CD14-positive monocyte (primary cell): ENCODE data around the gene ZFP1. TPM values are rescaled to one million over a fixed set of nuclear protein-coding genes. Genes with fewer than 3 reads are reported as not detected.
A peak's percentile ranks its signal among the peaks of the same experiment; 100 is the strongest.

ENCODE experiments used
- DNase-seq, 3 donors: peaks; one replicate each; pipeline ENCODE4 v3.0.0-alpha.2; 2011 to 2022
- H2AFZ ChIP-seq: 2 replicates; pipeline ENCODE4 v1.6.0; 2012; ENCODE audit warnings: mild to moderate bottlenecking, low read depth, low read length, inconsistent platforms; ENCODE audit not compliant: insufficient read depth, poor library complexity, severe bottlenecking
- H3K27ac ChIP-seq, 2 donors: 1 replicate in 1 of 2; 2 replicates in 1 of 2; pipeline ENCODE4 v1.5.1; 2012 to 2013; ENCODE audit warnings: low read length in 2 of 2, control low read depth in 1 of 2, inconsistent platforms in 1 of 2, low read depth in 1 of 2, mild to moderate bottlenecking in 1 of 2
- H3K27me3 ChIP-seq, 2 donors: one replicate each; pipeline versions ENCODE4 v1.6.0 to v1.6.1; 2011 to 2013; ENCODE audit warnings: low read length in 2 of 2; ENCODE audit not compliant: control insufficient read depth in 2 of 2, insufficient read depth in 2 of 2
- H3K36me3 ChIP-seq, 2 donors: replicated peaks in 1 of 2; 1 replicate in 1 of 2; 2 replicates in 1 of 2; pipeline versions ENCODE4 v1.5.1 to v1.6.1; 2012 to 2013; ENCODE audit warnings: low read length in 2 of 2, control low read depth in 1 of 2, inconsistent platforms in 1 of 2, mild to moderate bottlenecking in 1 of 2; ENCODE audit not compliant: insufficient read depth in 2 of 2, control insufficient read depth in 1 of 2
- H3K4me1 ChIP-seq, 2 donors: 1 replicate in 1 of 2; 2 replicates in 1 of 2; pipeline versions ENCODE4 v1.5.1 to v1.6.1; 2012 to 2013; ENCODE audit warnings: low read length in 2 of 2, control low read depth in 1 of 2, inconsistent platforms in 1 of 2, mild to moderate bottlenecking in 1 of 2, moderate library complexity in 1 of 2; ENCODE audit not compliant: insufficient read depth in 2 of 2, control insufficient read depth in 1 of 2
- H3K4me2 ChIP-seq: replicated peaks from 2 replicates; pipeline ENCODE3; 2012; ENCODE audit warnings: low read length, moderate library complexity, mild to moderate bottlenecking; ENCODE audit not compliant: poor library complexity, severe bottlenecking; ENCODE audit errors: extremely low read depth
- H3K4me3 ChIP-seq, 3 experiments: fragments of 200-600 bp in 1 of 3; sonication (generic) in 1 of 3; replicated peaks in 1 of 3; 1 replicate in 2 of 3; 2 replicates in 1 of 3; pipeline ENCODE4 v1.5.1; 2011 to 2013; ENCODE audit warnings: low read length in 3 of 3, mild to moderate bottlenecking in 3 of 3, control low read depth in 2 of 3, low read depth in 2 of 3, inconsistent platforms in 1 of 3, moderate library complexity in 1 of 3
- H3K79me2 ChIP-seq: 2 replicates; pipeline ENCODE4 v1.6.0; 2012; ENCODE audit warnings: mild to moderate bottlenecking, control low read depth, inconsistent platforms, low read length, moderate library complexity; ENCODE audit not compliant: insufficient read depth
- H3K9ac ChIP-seq: 2 replicates; pipeline ENCODE4 v1.6.0; 2017; ENCODE audit warnings: low read length, mild to moderate bottlenecking; ENCODE audit not compliant: insufficient read depth, poor library complexity, severe bottlenecking
- H3K9me3 ChIP-seq, 2 donors: replicated peaks in 1 of 2; 1 replicate in 1 of 2; 2 replicates in 1 of 2; pipeline versions ENCODE4 v1.5.1 to v1.6.1; 2012 to 2013; ENCODE audit warnings: low read length in 2 of 2, control low read depth in 1 of 2; ENCODE audit not compliant: control insufficient read depth in 1 of 2, insufficient read depth in 1 of 2
- H4K20me1 ChIP-seq: 2 replicates; pipeline ENCODE4 v1.6.0; 2012; ENCODE audit warnings: mild to moderate bottlenecking, low read length, control low read depth, moderate library complexity; ENCODE audit not compliant: insufficient read depth
- H3K27ac Mint-ChIP-seq, 7 donors: one replicate each; pipeline ENCODE4 v1.8.0; 2020; ENCODE audit warnings: mild to moderate bottlenecking in 7 of 7, mixed read lengths in 7 of 7, moderate library complexity in 6 of 7, inconsistent platforms in 2 of 7
- H3K27me3 Mint-ChIP-seq, 3 donors: one replicate each; pipeline ENCODE4 v1.8.0; 2021 to 2022; ENCODE audit warnings: low read depth in 3 of 3, mild to moderate bottlenecking in 3 of 3, mixed read lengths in 3 of 3, moderate library complexity in 3 of 3, inconsistent platforms in 1 of 3
- H3K36me3 Mint-ChIP-seq, 2 donors: one replicate each; pipeline ENCODE4 v1.8.0; 2020; ENCODE audit warnings: mixed read lengths in 2 of 2, inconsistent platforms in 1 of 2, mild to moderate bottlenecking in 1 of 2
- H3K4me1 Mint-ChIP-seq: one replicate; pipeline ENCODE4 v1.8.0; 2020; ENCODE audit warnings: mild to moderate bottlenecking, mixed read lengths
- H3K4me3 Mint-ChIP-seq, 2 donors: one replicate each; pipeline ENCODE4 v1.8.0; 2020; ENCODE audit warnings: mild to moderate bottlenecking in 2 of 2, mixed read lengths in 2 of 2, moderate library complexity in 1 of 2
- H3K9me3 Mint-ChIP-seq, 7 donors: one replicate each; pipeline ENCODE4 v1.8.0; 2020 to 2022; ENCODE audit warnings: mixed read lengths in 7 of 7, mild to moderate bottlenecking in 6 of 7, moderate library complexity in 6 of 7, inconsistent platforms in 2 of 7
- WGBS: methylation state at CpG from one replicate; pipeline ENCODE4 v1.1.5; 2013; ENCODE audit warnings: missing lambda C conversion rate; ENCODE audit not compliant: insufficient coverage; 5-methylcytosine and 5-hydroxymethylcytosine counted together
- intact Hi-C, 2 donors: fragments of 100-400 bp; cut with micrococcal nuclease; formaldehyde crosslinking; loops; one replicate each; pipeline versions ENCODE4 v1.15.0 to v1.15.1; 2023
- polyA plus RNA-seq, 3 donors: library from polyadenylated mRNA; depleted of rRNA in 1 of 3; unstranded in 2 of 3; stranded (reverse) in 1 of 3; fragments of 300-500 nt in 2 of 3; fragments of >200 nt in 1 of 3; fragmentation: Illumina TruSeq in 2 of 3; gene quantifications; 1 replicate in 2 of 3; 2 replicates in 1 of 3; pipeline ENCODE4 v1.2.3, GENCODE V29; 2012 to 2021
- TF ChIP-seq, protein P1 (sequence below): fragments of 200-600 bp; IDR thresholded peaks from one replicate; pipeline ENCODE4 v1.8.0; 2022; ENCODE audit warnings: antibody characterized with exemption, mild to moderate bottlenecking

The ZFP1 gene
- polyA plus RNA-seq, 3 donors, result 1.8 to 4.0 (median 3.4) TPM

DNA sequence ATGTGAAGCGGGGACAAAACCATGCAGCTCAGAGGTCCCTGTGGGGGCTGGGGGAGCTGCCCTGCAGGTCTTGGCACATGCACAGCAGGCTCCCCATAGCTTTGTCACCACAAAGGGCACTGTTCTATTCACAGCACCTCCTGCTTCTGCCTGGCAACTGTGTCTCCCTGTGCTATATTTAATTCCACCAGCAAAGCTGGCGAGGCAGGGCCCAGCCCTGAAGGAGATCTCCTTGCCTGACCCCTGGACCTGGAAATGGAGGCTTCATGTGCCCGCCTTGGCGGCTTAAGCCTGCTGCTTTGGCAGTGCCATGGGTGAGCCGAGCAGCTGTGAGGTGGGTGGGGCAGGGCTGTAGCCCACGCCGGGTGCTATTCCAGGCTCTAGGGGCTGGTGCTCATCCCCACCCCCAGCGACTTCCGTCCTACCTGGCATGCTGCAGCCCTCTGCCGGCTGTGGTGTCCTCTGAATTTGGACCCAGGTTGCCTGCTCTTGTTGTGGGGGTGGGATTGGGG, 38.5 kb upstream of the ZFP1 start:
- peak overlapping the region; percentile 51 for H3K9ac ChIP-seq
- intact Hi-C loops, result loop anchor here (2.0 to 5.0 kb wide), 3 partner anchors 47 to 112 kb away; partner anchors contain the start of gene ZNRF1 (in 2 of the 2)
- H3K4me1 ChIP-seq, result peaks cover 80 to 81% of the 10 kb centered on the region in 2 donors
- H3K36me3 Mint-ChIP-seq, result peaks cover 14 to 31% of the 10 kb centered on the region in 2 donors
- WGBS, result 30% methylated on average over 9 of the region's 10 CpGs
- no peaks in the 10 kb centered on the region for H3K36me3 ChIP-seq
- peak overlapping the region; percentile 41 to 92 (median 87) for H3K27ac Mint-ChIP-seq
- peaks cover 4% of the 10 kb centered on the region for H3K79me2 ChIP-seq
- peaks cover 0 to 6% (median 0%) of the 10 kb centered on the region in 7 donors for H3K9me3 Mint-ChIP-seq
- TF ChIP-seq, protein P1, sequence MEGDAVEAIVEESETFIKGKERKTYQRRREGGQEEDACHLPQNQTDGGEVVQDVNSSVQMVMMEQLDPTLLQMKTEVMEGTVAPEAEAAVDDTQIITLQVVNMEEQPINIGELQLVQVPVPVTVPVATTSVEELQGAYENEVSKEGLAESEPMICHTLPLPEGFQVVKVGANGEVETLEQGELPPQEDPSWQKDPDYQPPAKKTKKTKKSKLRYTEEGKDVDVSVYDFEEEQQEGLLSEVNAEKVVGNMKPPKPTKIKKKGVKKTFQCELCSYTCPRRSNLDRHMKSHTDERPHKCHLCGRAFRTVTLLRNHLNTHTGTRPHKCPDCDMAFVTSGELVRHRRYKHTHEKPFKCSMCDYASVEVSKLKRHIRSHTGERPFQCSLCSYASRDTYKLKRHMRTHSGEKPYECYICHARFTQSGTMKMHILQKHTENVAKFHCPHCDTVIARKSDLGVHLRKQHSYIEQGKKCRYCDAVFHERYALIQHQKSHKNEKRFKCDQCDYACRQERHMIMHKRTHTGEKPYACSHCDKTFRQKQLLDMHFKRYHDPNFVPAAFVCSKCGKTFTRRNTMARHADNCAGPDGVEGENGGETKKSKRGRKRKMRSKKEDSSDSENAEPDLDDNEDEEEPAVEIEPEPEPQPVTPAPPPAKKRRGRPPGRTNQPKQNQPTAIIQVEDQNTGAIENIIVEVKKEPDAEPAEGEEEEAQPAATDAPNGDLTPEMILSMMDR, result no peak
- H3K4me2 ChIP-seq, result peak overlapping the region; percentile 58
- peak overlapping the region; percentile 59 to 79 for H3K27ac ChIP-seq
- H3K4me1 Mint-ChIP-seq, result peaks cover 81% of the 10 kb centered on the region
- peak overlapping the region; percentile 43 to 75 for H3K4me3 Mint-ChIP-seq
- H3K27me3 Mint-ChIP-seq, result peaks cover 22 to 32% (median 26%) of the 10 kb centered on the region in 3 donors
- H3K9me3 ChIP-seq, result no peaks in the 10 kb centered on the region
- no peaks in the 10 kb centered on the region for H4K20me1 ChIP-seq
- H3K27me3 ChIP-seq, result peaks cover 0 to 23% of the 10 kb centered on the region in 2 donors
- H3K4me3 ChIP-seq, result peak overlapping the region in 1 of 3 experiments; percentile 54
- peak overlapping the region; percentile 74 for H2AFZ ChIP-seq
- DNase-seq, result no peak

DNA sequence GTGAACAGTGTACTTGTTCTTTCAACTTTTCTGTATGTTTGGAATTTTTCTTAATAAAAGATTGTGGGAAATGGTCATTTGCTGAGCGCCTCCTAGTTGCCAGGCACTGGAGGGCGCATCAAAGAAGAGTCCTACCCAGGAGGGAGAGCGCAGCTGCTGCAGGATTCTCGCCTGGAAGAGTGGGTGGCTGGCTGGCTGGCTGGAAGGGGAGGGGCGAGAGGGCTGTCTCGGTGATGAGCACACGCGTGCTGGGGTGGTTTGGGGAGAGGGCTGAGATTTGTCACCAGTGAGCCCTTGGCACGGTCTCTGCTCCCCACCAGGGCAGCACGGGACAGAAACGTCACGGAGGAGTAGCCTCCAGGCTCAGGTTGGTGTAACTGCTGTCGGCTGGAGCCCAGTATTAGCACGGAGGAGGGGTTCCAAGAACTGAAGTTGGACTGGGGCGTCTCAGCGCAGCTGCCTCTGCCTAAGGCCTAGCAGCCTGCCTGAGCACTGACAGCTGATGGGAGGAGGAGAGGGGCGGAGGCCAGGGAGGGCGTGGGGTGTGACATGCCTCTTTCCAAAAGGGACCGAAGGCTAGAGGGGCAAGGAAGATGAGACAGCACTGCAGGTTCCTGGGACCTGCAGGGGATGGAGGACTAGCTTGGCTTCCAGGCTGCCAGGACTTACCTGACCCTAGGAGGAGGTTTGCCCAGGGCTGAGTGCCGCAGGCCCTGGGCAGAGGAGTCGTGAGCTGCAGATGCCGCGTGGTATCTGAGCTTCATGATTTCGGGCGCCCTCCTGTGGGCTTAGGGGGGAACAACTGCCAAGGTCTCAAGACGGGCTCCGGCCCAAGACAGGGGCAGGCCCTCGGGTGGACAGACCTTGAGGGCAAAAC, 37.4 kb upstream of the ZFP1 start:
- intact Hi-C loops, result loop anchor here (2.0 to 5.0 kb wide), 3 partner anchors 49 to 114 kb away; partner anchors contain the start of gene ZNRF1 (in 2 of the 2)
- Histone ChIP-seq H3K36me3 (no peaks in the 10 kb centered on the region), H3K79me2 (peaks cover 4% of the 10 kb centered on the region), H4K20me1 (no peaks in the 10 kb centered on the region), H3K4me3 (peak overlapping the region in 1 of 3 experiments; percentile 47), H2AFZ (peak overlapping the region; percentile 36), H3K27ac (peak overlapping the region in 1 of 2 donors; percentile 23), H3K4me2 (peak overlapping the region; percentile 71), H3K4me1 (peaks cover 76 to 78% of the 10 kb centered on the region in 2 donors), H3K9ac (no peak overlapping the region), H3K9me3 (no peaks in the 10 kb centered on the region), H3K27me3 (peaks cover 0 to 23% of the 10 kb centered on the region in 2 donors)
- 23% methylated on average over 27 of the region's 28 CpGs for WGBS
- peak overlapping the region in 6 of 7 donors; percentile 75 to 88 (median 82) for H3K27ac Mint-ChIP-seq
- H3K4me3 Mint-ChIP-seq, result peak overlapping the region; percentile 62 to 73
- peaks cover 0 to 6% (median 0%) of the 10 kb centered on the region in 7 donors for H3K9me3 Mint-ChIP-seq
- DNase-seq, result peak; percentile 80 to 83 (median 83)
- peaks cover 72% of the 10 kb centered on the region for H3K4me1 Mint-ChIP-seq
- H3K36me3 Mint-ChIP-seq, result peaks cover 14 to 31% of the 10 kb centered on the region in 2 donors
- TF ChIP-seq, protein P1, result peak; percentile 91
- peaks cover 22 to 32% (median 26%) of the 10 kb centered on the region in 3 donors for H3K27me3 Mint-ChIP-seq
